ENCODE measurements around the gene APBB2. TPM values are rescaled to one million over a fixed set of nuclear protein-coding genes. Genes with fewer than 3 reads are reported as not detected.

Gene APBB2
- total RNA-seq, 1 donor from 2014 or later, result 23.9 TPM

DNA sequence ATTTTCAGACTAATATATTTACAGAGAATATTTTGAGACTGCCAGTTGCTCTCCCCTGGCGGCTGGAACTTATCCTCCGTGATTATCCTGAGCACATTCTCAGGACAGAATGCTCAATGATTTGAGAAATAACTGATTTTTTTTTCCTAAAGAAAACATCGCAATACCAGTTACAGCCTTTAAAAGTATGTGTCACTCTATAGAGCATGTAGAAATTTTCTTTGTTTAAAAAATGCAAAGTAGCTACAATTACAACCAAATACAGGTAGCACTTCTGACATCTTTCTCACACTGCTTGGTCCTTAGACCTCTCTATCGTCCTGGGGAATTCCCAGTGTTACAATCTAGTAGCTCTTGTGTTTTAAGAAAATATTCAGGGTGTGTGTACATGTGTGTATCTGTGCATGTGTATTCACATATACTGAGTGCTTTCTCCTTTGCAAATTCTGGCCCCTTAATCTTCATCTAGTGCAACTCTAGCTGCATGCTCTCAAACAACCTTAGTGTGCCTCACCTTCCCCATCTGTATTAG is 13.8 kb downstream of the APBB2 start:
- no peak for ATAC-seq
- intact Hi-C loops (cut with micrococcal nuclease), result no loop called here
- no peak for DNase-seq

DNA sequence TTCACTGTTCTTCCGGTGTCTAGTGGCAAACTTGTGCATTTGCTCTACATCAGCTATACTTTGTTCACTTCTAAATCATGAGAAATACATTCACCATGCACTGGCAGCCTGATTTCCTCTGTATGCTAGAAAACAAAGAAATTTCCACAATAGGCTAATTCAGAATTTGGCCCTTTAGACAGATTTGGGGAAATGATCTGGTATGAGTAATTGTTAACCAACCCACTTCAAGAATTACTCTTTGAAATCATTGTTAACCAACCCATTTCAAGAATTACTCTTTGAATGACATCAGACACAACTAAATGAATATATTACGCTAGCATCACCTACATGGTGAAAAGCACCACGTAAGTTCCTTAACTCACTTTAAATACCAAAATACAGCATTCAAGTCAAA is 14.6 kb downstream of the APBB2 start:
- no peak for DNase-seq
- ATAC-seq, result no peak
- intact Hi-C loops (cut with micrococcal nuclease), result no loop called here

DNA sequence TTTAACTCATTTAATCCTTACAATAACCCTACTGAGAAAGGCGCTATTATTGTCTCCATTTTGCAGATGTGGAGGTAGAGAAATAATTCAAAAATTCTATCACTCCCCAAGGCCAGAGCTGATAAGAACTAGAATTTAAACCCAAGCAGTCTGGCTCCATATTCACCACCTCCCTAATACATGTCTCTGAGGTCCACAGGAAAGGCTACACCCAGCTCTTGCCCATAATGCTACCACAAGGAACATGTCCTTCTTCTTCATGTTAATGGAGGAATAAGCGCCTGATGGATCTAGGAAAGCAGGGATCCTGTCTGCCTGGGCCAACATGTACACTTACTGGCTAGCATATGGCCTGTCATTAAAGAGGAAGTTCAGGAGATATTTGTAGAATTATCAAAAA is 16.3 kb downstream of the APBB2 start:
- DNase-seq (no peak), ATAC-seq (no peak)
- intact Hi-C loops (cut with micrococcal nuclease), result no loop called here

DNA sequence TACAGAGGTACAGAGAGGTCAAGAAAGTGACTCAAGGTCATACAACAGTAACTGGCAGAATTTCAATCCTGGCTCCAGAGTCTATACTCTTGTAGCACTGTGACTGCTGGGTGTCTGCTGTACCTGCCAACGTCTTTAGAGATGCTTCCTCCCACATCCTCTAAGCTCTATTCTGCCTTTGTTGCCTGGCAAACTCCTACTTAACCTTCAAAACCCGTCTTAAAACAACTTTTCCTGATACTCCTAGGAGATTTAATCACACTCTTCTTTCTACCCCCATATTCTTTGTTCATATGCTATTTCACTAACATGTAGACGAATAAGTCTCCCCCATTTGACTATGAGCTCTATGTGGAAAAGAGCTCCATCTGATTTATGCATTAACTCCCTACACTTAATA is 16.8 kb downstream of the APBB2 start:
- DNase-seq (no peak), ATAC-seq (no peak)
- intact Hi-C loops (cut with micrococcal nuclease), result no loop called here

DNA sequence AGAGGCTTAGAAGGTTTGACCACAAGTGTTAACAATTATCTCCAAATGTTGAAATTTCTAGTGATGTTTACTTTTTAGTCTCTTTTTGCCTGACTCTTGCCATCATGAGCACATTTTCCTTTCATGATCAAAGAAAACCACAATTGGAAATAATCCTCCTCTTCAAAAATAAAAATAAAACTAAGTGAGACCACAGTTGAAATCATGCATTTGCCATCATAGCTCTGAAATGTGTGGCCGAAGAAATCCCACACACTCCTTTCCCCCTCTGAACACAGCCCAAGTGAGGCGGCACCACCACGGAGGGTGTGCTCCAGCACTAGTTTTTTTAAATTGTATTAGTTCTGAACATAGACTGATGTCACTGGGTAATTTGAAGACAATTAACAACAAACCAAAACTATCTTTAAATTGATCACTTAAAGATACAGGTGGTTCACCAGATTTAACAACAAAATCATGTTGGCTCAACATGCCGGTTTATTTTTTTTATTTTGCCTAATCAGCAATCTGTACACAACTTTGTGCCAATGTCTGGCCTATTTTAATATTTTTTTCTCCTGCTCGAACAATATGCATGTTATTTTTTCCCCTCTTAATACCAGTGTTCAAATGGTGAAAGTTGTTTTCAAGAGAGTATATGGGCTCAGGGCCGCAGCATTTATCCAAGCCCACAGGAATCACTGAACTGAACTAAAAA is 17.6 kb downstream of the APBB2 start:
- ATAC-seq (no peak), DNase-seq (no peak)
- intact Hi-C loops (cut with micrococcal nuclease), result no loop called here

DNA sequence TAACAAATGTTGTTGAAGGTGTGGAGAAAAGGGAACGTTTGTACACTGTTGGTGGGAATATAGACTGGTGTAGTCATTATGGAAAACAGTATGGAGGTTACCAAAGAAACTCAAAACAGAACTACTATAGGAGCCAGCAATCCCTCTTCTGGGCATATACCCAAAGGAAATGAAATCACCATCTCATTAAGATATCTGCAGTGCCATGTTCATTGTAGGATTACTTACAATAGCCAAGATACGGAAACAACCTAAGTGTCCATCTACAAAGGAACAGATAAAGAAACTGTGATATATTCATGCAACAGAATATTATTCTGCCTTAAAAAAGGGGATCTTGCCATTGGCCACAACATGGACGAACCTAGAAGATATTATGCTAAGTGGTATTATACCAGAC is 22.2 kb downstream of the APBB2 start:
- intact Hi-C loops (cut with micrococcal nuclease), result no loop called here
- DNase-seq (no peak), ATAC-seq (no peak)

DNA sequence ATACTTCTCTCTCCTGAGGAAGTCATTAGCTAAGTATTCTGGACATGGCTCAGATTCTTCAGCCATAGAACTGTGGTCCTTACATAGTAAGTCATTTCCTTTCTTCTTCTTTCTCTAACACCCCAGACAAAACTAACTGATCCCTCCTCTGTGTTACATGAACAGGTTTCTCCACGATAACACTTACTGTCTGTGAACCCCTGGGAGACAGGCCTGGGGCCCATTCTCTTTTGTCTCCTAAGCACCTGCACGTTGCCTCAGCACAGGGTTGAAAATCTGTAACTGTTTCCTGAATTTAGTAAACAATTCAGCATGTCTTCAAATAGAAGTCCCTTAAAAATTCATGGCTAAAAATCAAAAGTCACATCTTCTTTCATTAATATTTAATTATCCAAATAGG is 24.7 kb downstream of the APBB2 start:
- intact Hi-C loops (cut with micrococcal nuclease), result no loop called here
- ATAC-seq (no peak), DNase-seq (no peak)

DNA sequence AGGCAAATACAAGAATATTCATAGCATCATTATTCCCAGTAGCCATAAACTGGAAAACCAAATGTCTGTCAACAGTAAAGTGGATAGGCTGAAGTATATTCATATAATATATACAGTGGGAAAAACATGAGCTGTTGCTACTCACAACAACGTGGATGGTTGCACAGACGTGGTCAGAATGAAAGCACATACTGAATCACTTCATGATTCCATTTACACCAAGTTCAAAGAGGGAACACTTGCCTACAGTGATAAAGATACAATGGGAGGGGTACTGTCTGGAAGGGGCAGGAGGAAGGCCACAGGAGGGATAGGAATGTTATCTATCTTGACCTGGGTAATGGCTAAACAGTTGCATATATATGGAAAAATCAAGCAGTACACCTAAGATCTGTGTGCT is 25.3 kb downstream of the APBB2 start:
- ATAC-seq, result no peak
- intact Hi-C loops (cut with micrococcal nuclease), result no loop called here
- no peak for DNase-seq

DNA sequence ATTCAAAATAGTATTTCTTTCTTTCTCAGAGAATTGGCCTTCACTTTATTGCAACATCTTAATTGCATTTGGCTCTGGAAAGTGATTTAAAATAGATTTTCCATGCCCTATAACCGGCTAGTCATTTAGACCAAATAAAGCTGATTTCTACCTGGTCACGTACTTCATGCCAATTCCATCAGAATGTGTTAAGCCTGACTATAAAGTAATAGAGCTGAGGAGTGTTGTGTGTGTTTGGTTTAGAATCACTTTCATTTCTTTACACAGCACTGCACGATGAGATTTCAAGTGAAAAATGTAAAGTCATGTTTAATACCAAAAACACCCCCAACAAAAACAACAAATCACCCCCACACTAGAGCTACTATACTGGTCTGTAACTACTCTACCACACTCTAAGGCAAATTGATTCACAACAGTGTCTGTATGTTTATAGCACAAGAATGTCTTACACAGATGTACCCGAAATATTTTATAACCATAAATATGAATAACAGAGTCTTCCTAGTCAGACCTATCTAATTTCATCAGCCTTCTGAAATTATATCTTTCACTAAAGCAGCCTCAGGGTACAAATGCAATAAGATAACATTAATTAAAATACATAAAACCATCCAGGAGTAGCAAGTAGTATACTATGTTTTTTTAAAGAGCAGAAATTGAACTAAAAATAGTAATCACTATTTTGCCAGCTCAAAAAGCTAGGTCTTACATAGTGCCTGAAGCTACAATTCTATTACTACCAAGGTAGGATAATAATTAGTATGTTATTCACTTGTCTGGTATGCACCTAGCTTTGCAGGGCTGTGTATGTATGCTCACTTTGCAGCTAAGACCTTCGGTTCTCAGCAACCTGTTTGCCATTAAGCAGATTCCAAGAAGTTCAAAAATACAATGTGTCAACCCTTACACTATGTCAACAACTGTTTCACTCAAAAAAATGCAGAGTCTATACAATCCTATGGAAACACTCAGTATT is 28.4 kb downstream of the APBB2 start:
- intact Hi-C loops (cut with micrococcal nuclease), result no loop called here
- no peak for ATAC-seq

DNA sequence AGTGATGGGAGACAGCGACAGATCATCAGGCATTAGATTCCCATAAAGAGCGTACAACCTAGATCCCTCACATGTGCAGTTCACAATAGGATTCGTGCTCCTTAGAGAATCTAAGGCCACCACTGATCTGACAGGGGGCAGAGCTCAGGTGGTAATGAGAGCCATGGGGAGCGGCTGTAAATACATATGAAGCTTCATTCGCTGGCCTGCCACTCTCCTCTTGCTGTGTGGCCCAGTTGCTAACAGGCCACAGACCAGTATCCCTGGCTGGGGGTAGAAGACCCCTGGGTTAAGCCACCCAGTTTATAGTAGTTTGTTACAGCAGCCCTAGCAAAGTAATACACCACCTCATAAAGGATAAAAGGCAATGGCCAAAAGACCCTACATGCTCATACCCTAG is 30.3 kb downstream of the APBB2 start:
- intact Hi-C loops (cut with micrococcal nuclease), result no loop called here
- DNase-seq, result no peak
- ATAC-seq, result no peak

More for the DNA sequence above, 28.4 kb downstream of the APBB2 start:
- DNase-seq, result no peak

DNA sequence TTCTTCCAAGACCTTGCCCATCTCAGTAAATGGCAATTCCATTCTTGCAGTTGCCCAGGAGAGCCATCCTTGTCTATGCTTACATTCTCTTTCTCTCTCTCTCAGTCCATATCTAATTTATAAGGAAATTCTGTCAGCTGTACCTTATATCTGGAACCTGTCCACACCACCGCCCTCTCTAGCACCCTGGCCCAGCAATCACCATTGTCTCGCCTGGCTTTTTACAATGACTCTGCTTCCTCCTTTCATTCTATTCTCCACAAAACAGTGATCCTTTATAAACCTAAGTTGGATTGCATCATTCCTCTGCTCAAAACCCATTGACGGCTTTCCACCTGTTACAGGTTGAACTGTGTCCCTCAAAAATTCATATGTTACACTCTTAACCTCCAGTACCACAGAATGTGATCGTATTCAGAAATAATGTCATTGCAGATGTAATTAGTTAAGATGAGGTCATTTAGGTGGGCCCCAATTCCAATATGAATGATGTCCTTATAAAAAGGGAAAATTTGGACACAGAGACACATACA is 31.3 kb downstream of the APBB2 start:
- intact Hi-C loops (cut with micrococcal nuclease), result no loop called here
- DNase-seq (no peak), ATAC-seq (no peak)

DNA sequence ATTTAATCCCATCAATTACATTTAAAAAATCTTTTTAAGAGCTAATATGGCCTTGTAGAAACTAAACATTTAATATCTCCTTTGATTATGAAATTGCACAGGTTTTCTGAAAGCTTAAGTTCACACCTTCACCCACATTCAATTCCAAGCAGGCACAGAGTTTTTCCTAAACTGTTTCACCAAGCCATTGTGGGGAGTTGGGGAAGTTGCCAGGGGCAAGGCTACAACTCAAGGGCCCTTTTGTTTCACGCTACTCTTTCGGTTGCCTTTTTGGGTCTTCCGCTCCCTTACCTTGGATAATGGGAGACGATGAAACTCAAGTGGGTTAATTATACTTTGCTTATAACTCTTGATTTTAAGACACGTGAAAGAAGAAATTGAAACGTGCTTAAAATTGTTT is 33.3 kb downstream of the APBB2 start:
- ATAC-seq, result no peak
- intact Hi-C loops (cut with micrococcal nuclease), result no loop called here
- no peak for DNase-seq

DNA sequence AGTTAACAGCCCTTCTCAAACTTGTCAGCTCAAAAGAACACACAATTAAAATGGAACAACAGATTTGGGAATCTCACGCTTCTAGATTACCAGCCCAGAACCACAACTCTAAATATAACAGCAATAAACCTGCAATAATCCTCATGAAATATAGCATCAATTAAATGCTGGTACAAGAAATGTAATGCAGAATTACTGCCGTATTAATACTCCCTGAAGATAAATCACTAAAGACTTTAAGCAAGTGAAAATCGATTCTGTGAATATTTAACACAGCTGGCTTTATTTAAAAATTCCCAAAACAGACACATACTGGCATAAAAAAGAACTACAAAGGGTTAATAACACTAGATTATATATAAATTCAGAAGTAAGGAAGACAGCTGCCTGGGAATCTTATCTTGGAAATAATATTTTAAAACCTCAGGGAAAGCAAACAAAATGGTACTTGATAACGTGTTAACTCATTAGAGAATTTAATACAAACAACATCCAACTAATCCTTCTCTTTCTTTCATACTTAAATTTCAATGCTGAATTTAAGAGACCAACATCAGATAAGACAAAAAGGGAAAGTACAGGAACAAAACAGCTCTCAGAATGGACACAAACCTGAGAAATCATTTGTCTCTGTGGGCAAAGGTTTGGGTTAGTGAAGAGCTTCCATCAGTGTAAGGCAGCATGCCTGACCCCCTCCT is 34.7 kb downstream of the APBB2 start:
- intact Hi-C loops (cut with micrococcal nuclease), result no loop called here
- DNase-seq (no peak), ATAC-seq (no peak)

DNA sequence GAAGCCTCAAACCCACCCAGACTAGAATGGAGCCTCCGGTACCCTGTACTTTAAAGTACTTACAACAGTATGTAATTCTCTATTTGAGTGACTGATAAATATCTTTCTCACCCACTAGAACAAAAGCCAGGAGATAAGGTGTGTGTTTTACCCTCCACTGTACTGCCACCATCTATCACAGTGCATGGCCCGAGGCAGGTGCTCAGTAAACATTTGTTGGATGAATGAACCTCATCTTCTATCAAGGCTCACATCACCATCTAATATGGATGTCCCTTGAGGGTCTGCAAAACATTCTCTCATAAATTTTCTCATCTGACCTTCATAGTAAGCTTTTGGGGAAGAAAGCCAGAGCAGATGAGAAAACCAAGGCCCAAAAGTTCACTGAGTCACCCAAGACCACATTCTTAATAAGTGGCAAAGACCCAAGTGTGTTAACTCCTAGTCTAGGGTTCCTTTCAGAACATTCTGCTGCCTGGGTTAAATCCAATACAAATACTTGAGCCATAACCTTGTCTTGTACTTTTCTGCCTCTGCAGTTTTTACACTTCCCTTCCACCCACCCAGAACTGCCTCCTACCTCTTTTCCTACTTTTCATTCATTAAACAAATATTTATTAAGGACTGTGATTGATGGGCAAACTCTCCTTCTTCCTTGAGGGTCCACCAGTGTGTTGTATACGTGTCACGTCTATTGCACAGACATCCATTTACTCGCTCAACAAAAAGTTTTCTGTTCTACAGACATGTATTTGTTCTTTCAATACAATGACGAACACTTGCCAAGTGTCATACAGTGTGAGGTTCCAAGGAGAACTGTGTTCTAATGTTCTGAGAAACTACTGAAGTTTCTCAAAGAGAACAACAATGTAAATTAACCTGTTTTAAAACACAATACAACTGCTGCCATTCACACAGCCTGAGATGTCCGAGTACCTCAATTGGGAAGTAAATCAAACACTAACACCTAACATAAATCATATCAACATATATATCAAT is 35.7 kb downstream of the APBB2 start:
- peak; percentile 92 for ATAC-seq
- intact Hi-C loops (cut with micrococcal nuclease), result no loop called here
- DNase-seq, result no peak

DNA sequence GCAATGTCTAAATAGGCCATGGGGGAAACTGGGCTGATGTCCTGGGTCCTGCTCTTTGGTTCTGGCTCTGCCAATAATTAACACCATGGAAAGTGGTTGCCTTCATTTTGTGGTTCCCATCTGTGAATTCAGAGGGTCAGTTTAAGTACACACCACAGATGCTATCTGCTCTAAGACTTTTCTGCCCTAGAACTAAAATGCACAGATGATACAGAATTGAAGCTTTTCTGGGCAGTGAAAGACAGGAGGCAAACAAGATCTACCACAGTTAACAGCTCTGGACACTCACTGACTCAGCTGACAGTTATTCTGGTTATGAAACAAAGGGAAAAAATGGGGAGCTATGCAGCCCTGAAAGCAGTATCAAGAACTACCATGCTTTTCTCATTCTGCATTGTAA is 37.3 kb downstream of the APBB2 start:
- no peak for DNase-seq
- intact Hi-C loops (cut with micrococcal nuclease), result no loop called here
- peak; percentile 39 for ATAC-seq

DNA sequence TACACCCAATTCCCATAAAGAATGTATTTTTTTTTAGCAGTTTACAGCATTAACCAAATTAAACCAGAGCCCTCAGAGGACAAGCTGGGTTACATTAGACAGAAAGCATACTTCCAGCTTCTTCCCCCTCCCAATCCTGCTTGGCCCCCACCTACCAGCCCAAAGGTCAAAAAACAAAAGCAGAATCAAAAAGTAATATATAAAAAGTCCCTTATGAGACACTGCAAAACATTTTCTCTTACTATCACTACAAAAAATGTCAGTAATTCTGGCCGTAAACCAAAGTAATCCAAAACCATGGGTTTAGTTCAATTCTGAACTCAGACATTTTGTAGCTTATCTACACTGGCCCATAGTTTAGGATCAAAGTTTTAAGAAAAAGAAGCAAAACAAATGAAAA is 38.0 kb downstream of the APBB2 start:
- intact Hi-C loops (cut with micrococcal nuclease), result no loop called here
- ATAC-seq, result peak; percentile 27
- no peak for DNase-seq

DNA sequence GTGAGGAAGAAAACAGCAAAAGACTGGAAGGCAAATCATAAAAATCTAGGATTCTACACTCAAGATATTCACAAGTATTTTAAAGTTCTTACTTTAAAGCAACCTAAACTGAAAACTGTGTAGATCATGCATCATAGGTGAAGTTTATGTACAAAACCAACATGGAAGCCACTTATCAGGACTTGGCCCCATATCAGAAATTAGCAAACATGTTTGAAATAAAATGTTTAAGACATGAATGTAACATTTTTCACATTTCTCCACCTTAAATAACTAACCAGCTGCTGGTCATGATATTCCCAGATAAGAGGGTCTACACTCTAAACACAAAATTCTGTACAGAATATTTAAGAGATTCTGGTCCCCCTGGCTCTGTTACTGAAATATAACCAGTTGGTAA is 38.5 kb downstream of the APBB2 start:
- intact Hi-C loops (cut with micrococcal nuclease), result no loop called here
- ATAC-seq (no peak), DNase-seq (no peak)

DNA sequence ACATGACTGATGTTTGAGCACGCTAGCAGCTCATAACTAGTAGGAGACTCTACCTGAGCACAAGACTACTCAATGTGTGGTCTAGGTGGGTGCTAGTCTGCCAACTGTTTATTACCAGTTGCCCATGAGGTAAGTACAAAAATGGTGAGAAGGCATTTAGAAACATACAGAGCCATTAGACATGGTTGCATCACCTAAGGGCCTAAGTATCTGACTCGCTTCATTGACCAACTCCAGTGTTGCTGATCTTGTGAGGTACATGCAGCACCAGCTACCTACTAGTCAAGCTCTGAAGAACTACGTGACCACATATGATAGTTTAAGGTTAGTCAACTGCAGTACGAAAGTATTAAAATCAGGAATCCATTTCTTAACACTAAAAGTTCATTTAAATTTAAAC is 39.9 kb downstream of the APBB2 start:
- intact Hi-C loops (cut with micrococcal nuclease), result no loop called here
- ATAC-seq, result no peak

More for the DNA sequence above, 39.9 kb downstream of the APBB2 start:
- no peak for DNase-seq

All from left ventricle myocardium superior (tissue), 1 donor.